Keratinocyte (primary cell): Measurements from ENCODE around the gene MTPN. TPM values are rescaled to one million over a fixed set of nuclear protein-coding genes. Genes with fewer than 3 reads are reported as not detected.

Experiments
- DNase-seq: peaks from one replicate; pipeline ENCODE4 v3.0.0-alpha.2; 2011; ENCODE audit warnings: low read depth, missing footprints, low spot score
- FAIRE-seq: peaks from 2 replicates; lab custom pipeline; 2011; peaks lifted over from hg19 to GRCh38; lab: Jason Lieb, UNC
- H2AFZ ChIP-seq: 2 replicates; pipeline ENCODE4 v1.6.0; 2012; ENCODE audit warnings: low read length, control low read depth, inconsistent platforms; ENCODE audit not compliant: control insufficient read depth
- H3K27ac ChIP-seq: 2 replicates; pipeline ENCODE4 v1.5.1; 2011; ENCODE audit warnings: low read length; ENCODE audit not compliant: control insufficient read depth, insufficient read depth
- H3K27me3 ChIP-seq: 3 replicates; pipeline ENCODE4 v1.6.0; 2011; ENCODE audit warnings: low read length; ENCODE audit not compliant: control insufficient read depth, insufficient read depth; ENCODE audit errors: extremely low read depth
- H3K36me3 ChIP-seq, 2 experiments: 2 replicates in 1 of 2; 3 replicates in 1 of 2; pipeline ENCODE4 v1.5.1; 2011; ENCODE audit warnings: low read length in 2 of 2, mild to moderate bottlenecking in 1 of 2; ENCODE audit not compliant: control insufficient read depth in 2 of 2, insufficient read depth in 2 of 2; ENCODE audit errors: extremely low read depth in 1 of 2
- H3K4me1 ChIP-seq: 3 replicates; pipeline ENCODE4 v1.5.1; 2011; ENCODE audit warnings: low read length; ENCODE audit not compliant: control insufficient read depth, insufficient read depth; ENCODE audit errors: extremely low read depth
- H3K4me2 ChIP-seq: 3 replicates; pipeline ENCODE4 v1.6.0; 2011; ENCODE audit warnings: low read depth, low read length; ENCODE audit not compliant: control insufficient read depth, insufficient read depth; ENCODE audit errors: extremely low read depth
- H3K4me3 ChIP-seq, 3 experiments: fragments of 200-600 bp in 1 of 3; sonication (generic) in 1 of 3; 2 replicates in 2 of 3; 3 replicates in 1 of 3; pipeline ENCODE4 v1.5.1; 2011 to 2016; ENCODE audit warnings: low read length in 3 of 3, mild to moderate bottlenecking in 3 of 3, control low read depth in 2 of 3, inconsistent platforms in 1 of 3, low read depth in 1 of 3, mixed read lengths in 1 of 3, mixed run types in 1 of 3, moderate library complexity in 1 of 3; ENCODE audit not compliant: control insufficient read depth in 2 of 3, insufficient read depth in 2 of 3; ENCODE audit errors: extremely low read depth in 1 of 3
- H3K79me2 ChIP-seq: 2 replicates; pipeline ENCODE4 v1.6.0; 2012; ENCODE audit warnings: low read length; ENCODE audit not compliant: control insufficient read depth, insufficient read depth
- H3K9ac ChIP-seq: 3 replicates; pipeline ENCODE4 v1.6.0; 2011; ENCODE audit warnings: low read length; ENCODE audit not compliant: control insufficient read depth, insufficient read depth; ENCODE audit errors: extremely low read depth
- H3K9me1 ChIP-seq: 3 replicates; pipeline ENCODE4 v1.6.0; 2011; ENCODE audit warnings: low read length; ENCODE audit not compliant: control insufficient read depth, insufficient read depth; ENCODE audit errors: extremely low read depth
- H3K9me3 ChIP-seq: 2 replicates; pipeline ENCODE4 v1.5.1; 2012; ENCODE audit warnings: low read depth, low read length; ENCODE audit not compliant: control insufficient read depth
- H4K20me1 ChIP-seq: 3 replicates; pipeline ENCODE4 v1.6.0; 2011; ENCODE audit warnings: low read length; ENCODE audit not compliant: control insufficient read depth, insufficient read depth; ENCODE audit errors: extremely low read depth
- EZH2 ChIP-seq: IDR thresholded peaks from one replicate; pipeline ENCODE4 v1.6.1; 2012; ENCODE audit warnings: inconsistent platforms, mild to moderate bottlenecking, low read length, moderate library complexity
- dilution Hi-C: fragments of 300-500 bp; cut with MboI; formaldehyde crosslinking; loops from one replicate; pipeline ENCODE4 v1.7.0; 2020; ENCODE audit warnings: low sequenced_read_pairs; ENCODE audit not compliant: extremely low pct_ligation_motif_present
- polyA plus RNA-seq, 5 experiments: library from polyadenylated mRNA; depleted of rRNA in 3 of 5; stranded (reverse) in 3 of 5; stranded (forward) in 1 of 5; unstranded in 1 of 5; fragments of >200 nt; gene quantifications; 1 replicate in 1 of 5; 2 replicates in 3 of 5; 3 replicates in 1 of 5; pipeline versions ENCODE4 v1.2.1 to v1.2.3, GENCODE V29; 2011 to 2012; ENCODE audit warnings: missing spikeins in 2 of 5, low read depth in 1 of 5, low replicate concordance in 1 of 5
- TF ChIP-seq, protein P1 (sequence below), 3 experiments: IDR thresholded peaks in 1 of 3; conservative IDR thresholded peaks in 1 of 3; optimal IDR thresholded peaks in 1 of 3; 2 replicates in 2 of 3; 3 replicates in 1 of 3; pipeline versions ENCODE3 to v1.5.1; 2011; ENCODE audit warnings: low read length in 3 of 3, mild to moderate bottlenecking in 3 of 3, moderate library complexity in 2 of 3, control low read depth in 1 of 3, inconsistent platforms in 1 of 3; ENCODE audit not compliant: insufficient read depth in 2 of 3; ENCODE audit errors: extremely low read depth in 1 of 3

MTPN gene
- polyA plus RNA-seq, 1 donor (not counting 4 experiments of a cell fraction or from before 2014, with no cell fraction given) = 151 TPM

DNA sequence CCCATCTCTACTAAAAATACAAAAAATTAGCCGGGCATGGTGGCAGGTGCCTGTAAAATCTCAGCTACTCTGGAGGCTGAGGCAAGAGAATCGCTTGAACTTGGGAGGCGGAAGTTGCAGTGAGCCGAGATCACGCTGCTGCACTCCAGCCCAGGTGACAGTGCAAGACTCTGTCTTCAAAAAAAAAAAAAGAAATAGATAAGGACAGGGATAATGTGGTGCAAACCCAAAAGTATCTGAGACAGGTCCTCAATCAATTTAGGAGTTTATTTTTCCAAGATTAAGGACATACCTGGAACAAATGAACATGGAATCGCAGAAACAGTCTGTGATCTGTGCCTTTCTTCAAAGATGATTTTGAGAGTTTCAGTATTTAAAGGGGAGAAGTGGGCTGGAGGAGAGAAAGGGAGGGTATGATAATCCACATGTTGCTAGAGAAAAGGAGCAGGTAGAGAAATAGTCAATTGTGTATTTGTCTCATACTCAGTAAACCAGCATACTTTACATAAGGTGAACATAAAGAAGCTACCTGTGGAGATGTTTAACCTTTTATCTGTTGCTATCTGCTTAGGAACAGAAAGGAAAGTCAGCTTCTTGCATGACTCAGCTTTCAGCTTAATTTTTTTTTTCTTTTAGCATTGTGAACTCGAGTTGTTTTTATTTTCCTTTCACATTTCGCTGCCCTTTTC, 4.9 kb upstream of the MTPN start:
- no peaks in the 10 kb centered on the region for H3K27me3 ChIP-seq
- TF ChIP-seq EZH2 = no peak
- TF ChIP-seq, protein P1, sequence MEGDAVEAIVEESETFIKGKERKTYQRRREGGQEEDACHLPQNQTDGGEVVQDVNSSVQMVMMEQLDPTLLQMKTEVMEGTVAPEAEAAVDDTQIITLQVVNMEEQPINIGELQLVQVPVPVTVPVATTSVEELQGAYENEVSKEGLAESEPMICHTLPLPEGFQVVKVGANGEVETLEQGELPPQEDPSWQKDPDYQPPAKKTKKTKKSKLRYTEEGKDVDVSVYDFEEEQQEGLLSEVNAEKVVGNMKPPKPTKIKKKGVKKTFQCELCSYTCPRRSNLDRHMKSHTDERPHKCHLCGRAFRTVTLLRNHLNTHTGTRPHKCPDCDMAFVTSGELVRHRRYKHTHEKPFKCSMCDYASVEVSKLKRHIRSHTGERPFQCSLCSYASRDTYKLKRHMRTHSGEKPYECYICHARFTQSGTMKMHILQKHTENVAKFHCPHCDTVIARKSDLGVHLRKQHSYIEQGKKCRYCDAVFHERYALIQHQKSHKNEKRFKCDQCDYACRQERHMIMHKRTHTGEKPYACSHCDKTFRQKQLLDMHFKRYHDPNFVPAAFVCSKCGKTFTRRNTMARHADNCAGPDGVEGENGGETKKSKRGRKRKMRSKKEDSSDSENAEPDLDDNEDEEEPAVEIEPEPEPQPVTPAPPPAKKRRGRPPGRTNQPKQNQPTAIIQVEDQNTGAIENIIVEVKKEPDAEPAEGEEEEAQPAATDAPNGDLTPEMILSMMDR (optimal IDR thresholded peaks at IDR 0.05 in 1 of 3, IDR thresholded peaks at IDR 0.05 in 1 of 3, conservative IDR thresholded peaks at IDR 0.05 in 1 of 3; ENCODE audit: extremely low read depth in 1 of 3, insufficient read depth in 2 of 3, low read length in 3 of 3) = no peak
- peaks cover 15% of the 10 kb centered on the region for H3K4me1 ChIP-seq
- FAIRE-seq (no peak), DNase-seq (no peak)
- no peak overlapping the region for H3K27ac ChIP-seq
- H4K20me1 ChIP-seq = no peaks in the 10 kb centered on the region
- no peaks in the 10 kb centered on the region for H3K9me1 ChIP-seq
- H3K9ac ChIP-seq = no peak overlapping the region
- H3K4me3 ChIP-seq = no peak overlapping the region
- H3K4me2 ChIP-seq = no peak overlapping the region
- no peak overlapping the region for H2AFZ ChIP-seq
- H3K9me3 ChIP-seq = no peaks in the 10 kb centered on the region
- no peaks in the 10 kb centered on the region for H3K36me3 ChIP-seq
- dilution Hi-C loops = no loop called here
- peaks cover 2% of the 10 kb centered on the region for H3K79me2 ChIP-seq

GRCh38 chr7:135980665-135981180, 3.6 kb upstream of the MTPN start:
- Histone ChIP-seq H3K27me3 (no peaks in the 10 kb centered on the region), H3K27ac (peak overlapping the region; percentile 26), H4K20me1 (no peaks in the 10 kb centered on the region), H3K9me3 (no peaks in the 10 kb centered on the region), H3K36me3 (no peaks in the 10 kb centered on the region), H2AFZ (peak overlapping the region; percentile 84), H3K9me1 (no peaks in the 10 kb centered on the region), H3K4me3 (peak overlapping the region in 1 of 3 experiments; percentile 27), H3K79me2 (peaks cover 15% of the 10 kb centered on the region), H3K9ac (no peak overlapping the region), H3K4me2 (peak overlapping the region; percentile 56), H3K4me1 (peaks cover 16% of the 10 kb centered on the region)
- dilution Hi-C loops = no loop called here
- FAIRE-seq (no peak), DNase-seq (no peak)
- TF ChIP-seq EZH2 = no peak
- TF ChIP-seq, protein P1 (optimal IDR thresholded peaks at IDR 0.05 in 1 of 3, IDR thresholded peaks at IDR 0.05 in 1 of 3, conservative IDR thresholded peaks at IDR 0.05 in 1 of 3; ENCODE audit: extremely low read depth in 1 of 3, insufficient read depth in 2 of 3, low read length in 3 of 3) = no peak
